Fibroblast of villous mesenchyme (primary cell): Measurements from ENCODE around the gene IQGAP3. TPM values are rescaled to one million over a fixed set of nuclear protein-coding genes. Genes with fewer than 3 reads are reported as not detected.
A peak's percentile ranks its signal among the peaks of the same experiment; 100 is the strongest.

ENCODE experiments used
- DNase-seq: peaks from one replicate; pipeline ENCODE4 v3.0.0-alpha.2; 2010; ENCODE audit warnings: low read depth
- H3K4me3 ChIP-seq: 2 replicates; pipeline ENCODE4 v1.5.1; 2011; ENCODE audit warnings: low read depth, mild to moderate bottlenecking, low read length
- total RNA-seq: library from RNA; depleted of rRNA; stranded (reverse); fragments of >200 nt; gene quantifications from 2 replicates; pipeline ENCODE4 v1.2.3, GENCODE V29; 2012
- TF ChIP-seq, protein P1 (sequence below): IDR thresholded peaks from 2 replicates; pipeline ENCODE4 v1.5.1; 2012; ENCODE audit warnings: low read depth, mild to moderate bottlenecking, low read length; ENCODE audit not compliant: insufficient read depth

Gene IQGAP3
- total RNA-seq, 1 donor, result 24.2 TPM

DNA sequence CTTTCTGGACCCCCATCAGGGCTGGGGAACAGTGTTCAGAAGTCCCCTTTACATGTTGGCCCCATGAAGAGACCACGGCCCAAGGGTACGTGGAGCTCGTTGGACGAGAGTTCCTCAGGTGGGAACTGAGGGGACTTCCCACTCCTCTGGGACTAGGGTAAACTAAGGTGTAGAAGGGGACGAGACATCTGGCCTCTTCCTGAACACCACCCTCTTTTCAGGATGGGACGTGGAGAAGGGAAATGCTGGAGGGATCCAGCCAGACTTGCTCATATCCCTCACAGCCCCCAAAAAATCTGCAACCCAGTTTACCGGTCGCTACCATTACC lies 21.3 kb upstream of the IQGAP3 start:
- no peak for DNase-seq

DNA sequence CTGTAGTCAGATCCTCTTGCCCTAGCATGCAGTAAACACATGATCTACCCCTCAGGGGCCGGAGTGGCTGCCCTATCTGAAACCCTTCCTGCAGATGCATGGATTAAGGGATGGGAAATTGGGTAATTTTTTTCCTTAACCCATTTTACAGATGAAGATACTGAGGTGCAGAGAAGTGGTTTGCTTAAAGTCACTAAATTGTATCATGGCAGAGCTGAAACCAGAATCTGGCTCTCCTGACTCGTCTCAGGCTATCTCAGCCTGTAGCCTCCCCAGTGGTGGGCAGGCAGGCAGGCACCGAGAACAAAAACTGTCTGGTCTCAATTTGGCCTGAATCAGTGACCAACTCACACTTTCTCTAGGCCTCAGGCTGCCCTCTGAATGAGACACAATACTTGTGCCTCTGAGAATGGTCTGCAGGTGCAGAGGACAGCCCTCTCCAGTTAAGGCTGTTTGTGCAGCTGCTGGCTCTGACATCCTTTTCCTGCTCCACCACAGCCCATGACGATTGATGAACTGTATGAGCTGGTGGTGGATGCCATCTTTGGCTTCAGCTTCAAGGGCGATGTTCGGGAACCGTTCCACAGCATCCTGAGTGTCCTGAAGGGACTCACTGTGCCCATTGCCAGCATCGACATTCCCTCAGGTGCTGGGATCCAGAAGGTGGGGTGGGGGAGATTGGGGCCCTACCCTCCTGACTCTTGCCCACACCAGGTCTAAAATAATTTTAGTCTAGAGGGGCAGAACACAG lies 20.7 kb upstream of the IQGAP3 start:
- TF ChIP-seq, protein P1, sequence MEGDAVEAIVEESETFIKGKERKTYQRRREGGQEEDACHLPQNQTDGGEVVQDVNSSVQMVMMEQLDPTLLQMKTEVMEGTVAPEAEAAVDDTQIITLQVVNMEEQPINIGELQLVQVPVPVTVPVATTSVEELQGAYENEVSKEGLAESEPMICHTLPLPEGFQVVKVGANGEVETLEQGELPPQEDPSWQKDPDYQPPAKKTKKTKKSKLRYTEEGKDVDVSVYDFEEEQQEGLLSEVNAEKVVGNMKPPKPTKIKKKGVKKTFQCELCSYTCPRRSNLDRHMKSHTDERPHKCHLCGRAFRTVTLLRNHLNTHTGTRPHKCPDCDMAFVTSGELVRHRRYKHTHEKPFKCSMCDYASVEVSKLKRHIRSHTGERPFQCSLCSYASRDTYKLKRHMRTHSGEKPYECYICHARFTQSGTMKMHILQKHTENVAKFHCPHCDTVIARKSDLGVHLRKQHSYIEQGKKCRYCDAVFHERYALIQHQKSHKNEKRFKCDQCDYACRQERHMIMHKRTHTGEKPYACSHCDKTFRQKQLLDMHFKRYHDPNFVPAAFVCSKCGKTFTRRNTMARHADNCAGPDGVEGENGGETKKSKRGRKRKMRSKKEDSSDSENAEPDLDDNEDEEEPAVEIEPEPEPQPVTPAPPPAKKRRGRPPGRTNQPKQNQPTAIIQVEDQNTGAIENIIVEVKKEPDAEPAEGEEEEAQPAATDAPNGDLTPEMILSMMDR, result no peak
- DNase-seq, result no peak
- H3K4me3 ChIP-seq, result no peak overlapping the region

More for the DNA sequence above, 21.3 kb upstream of the IQGAP3 start:
- no peak overlapping the region for H3K4me3 ChIP-seq
- TF ChIP-seq, protein P1, result no peak

DNA sequence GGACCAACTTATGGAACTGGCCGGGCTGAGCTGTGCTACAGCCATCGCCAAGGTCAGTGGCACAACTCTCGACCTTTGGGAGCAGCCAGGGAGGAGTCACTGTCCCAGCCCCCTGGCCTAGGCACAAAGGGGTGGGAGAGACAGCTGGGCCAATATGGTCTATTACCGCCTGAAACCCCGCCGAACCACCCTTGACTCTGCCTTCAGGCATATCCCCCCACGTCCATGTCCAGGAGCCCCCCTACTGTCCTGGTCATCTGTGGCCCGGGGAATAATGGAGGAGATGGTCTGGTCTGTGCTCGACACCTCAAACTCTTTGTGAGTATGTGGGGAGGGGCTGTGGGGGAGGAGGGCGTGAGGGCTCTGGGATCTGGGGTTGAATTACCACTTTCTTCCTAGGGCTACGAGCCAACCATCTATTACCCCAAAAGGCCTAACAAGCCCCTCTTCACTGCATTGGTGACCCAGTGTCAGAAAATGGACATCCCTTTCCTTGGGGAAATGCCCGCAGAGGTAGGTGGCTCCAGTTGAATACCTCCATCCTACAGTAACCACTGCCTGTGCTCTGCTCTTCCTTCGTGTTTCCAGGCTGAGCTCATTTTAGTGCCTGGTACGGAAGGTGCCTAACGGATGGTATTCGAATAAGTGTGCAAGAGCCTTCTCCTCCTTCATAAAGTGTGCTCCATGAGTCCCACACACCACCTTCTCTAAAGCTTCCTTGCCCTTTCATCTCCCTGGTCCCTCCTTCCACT lies 20.0 kb upstream of the IQGAP3 start:
- no peak for DNase-seq
- TF ChIP-seq, protein P1, result no peak
- H3K4me3 ChIP-seq, result peak overlapping the region; percentile 76

DNA sequence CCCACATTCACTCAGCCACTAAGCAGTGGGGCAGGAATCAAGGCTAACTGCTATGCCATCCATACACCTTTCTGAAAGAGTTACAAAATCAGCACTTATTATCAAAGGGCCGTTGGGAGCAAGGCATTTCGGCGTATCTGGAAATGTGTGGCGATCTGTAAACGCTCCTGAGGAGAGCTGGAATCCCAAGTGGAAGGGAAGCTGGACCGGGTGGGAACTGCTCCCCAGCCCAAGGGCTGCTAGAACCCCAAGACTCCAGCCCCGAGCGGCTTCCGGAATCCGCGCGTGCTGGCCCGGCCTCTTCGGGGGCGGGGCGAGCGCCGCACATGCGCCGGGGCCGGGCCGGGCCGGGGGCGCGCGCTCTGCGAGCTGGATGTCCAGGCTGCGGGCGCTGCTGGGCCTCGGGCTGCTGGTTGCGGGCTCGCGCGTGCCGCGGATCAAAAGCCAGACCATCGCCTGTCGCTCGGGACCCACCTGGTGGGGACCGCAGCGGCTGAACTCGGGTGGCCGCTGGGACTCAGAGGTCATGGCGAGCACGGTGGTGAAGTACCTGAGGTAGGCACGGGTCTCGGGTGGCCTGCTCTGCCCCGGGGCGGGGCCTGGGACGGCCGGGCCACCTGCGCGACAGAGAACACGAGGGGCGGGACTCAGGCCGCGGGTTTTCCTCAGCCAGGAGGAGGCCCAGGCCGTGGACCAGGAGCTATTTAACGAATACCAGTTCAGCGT lies 19.2 kb upstream of the IQGAP3 start, which contains the start of gene NAXE:
Gene NAXE, plus strand, starts transcription at position 345 of the 726 bp plus-strand sequence. Its CDS starts 29 bp downstream, at position 374.
- H3K4me3 ChIP-seq, result peak within 1 kb of the TSS; percentile 76
- peak; percentile 58 for DNase-seq
- TF ChIP-seq, protein P1, result no peak

DNA sequence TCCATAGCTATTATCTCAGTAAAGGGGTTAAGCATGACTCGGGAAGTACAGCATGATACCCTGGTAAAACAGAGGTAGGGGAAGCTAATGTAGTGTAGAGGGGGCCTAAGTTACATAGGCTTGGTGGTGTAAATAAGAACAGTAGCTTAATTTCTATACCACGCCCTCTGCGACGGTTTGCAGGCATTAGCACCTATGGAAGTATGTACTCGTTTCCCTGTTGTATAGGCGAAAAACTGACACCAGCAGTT lies 18.7 kb upstream of the IQGAP3 start:
- H3K4me3 ChIP-seq, result peak overlapping the region; percentile 76
- TF ChIP-seq, protein P1, result no peak
- DNase-seq, result no peak

DNA sequence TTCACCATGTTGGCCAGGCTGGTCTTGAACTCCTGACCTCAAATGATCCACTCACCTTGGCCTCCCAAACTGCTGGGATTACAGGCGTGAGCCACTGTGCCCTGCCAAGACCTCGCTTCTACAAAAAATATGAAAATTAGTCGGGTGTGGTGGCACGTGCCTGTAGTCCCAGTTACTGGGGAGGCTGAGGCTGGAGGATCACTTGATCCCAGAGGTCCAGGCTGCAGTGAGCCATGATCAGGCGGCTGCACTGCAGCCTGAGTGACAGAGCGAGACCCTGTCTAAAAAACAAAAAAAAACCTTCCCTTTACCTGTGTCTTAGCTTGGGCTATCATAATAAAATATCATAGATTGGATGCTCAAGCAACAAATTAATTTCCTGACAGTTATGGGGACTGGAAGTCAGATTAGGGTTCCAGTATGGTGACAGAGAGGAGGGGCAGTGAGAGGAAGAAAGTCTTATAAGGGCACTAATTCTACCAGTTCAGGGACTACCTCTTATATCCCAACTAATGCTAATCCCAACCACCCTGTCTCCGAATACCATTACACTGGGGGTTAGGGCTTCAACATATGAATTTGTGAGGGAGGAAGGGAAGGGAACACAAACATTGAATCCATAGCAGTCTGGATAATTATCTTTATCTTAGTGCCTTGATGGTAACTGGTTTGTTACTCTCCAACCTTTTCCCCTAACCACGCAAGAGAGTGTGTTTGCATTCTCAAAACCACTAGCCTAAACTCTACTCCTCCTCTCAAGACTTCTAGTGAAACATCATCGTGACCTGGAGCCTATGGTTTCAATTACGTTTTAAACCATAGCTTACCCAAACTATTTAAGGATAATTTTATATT lies 18.2 kb upstream of the IQGAP3 start:
- no peak for DNase-seq
- TF ChIP-seq, protein P1, result no peak
- no peak overlapping the region for H3K4me3 ChIP-seq
